ENCODE data around the gene CTXN1. TPM values are rescaled to one million over a fixed set of nuclear protein-coding genes. Genes with fewer than 3 reads are reported as not detected.
A peak's percentile ranks its signal among the peaks of the same experiment; 100 is the strongest.
"Not testable (repeated sequence)": the region's sequence is repeated elsewhere in the genome, so short reads cannot be mapped to it uniquely, and the experiment has no call there.

The CTXN1 gene
- total RNA-seq, 1 donor from 2014 or later: 90.6 TPM

- H3K4me3 Mint-ChIP-seq (ENCODE audit: unreplicated experiment): peak overlapping the region; percentile 52
- TF ChIP-seq, protein P1, sequence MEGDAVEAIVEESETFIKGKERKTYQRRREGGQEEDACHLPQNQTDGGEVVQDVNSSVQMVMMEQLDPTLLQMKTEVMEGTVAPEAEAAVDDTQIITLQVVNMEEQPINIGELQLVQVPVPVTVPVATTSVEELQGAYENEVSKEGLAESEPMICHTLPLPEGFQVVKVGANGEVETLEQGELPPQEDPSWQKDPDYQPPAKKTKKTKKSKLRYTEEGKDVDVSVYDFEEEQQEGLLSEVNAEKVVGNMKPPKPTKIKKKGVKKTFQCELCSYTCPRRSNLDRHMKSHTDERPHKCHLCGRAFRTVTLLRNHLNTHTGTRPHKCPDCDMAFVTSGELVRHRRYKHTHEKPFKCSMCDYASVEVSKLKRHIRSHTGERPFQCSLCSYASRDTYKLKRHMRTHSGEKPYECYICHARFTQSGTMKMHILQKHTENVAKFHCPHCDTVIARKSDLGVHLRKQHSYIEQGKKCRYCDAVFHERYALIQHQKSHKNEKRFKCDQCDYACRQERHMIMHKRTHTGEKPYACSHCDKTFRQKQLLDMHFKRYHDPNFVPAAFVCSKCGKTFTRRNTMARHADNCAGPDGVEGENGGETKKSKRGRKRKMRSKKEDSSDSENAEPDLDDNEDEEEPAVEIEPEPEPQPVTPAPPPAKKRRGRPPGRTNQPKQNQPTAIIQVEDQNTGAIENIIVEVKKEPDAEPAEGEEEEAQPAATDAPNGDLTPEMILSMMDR (IDR thresholded peaks at IDR 0.05; ENCODE audit: partially characterized antibody, unreplicated experiment): no peak
- peaks cover 6% of the 10 kb centered on the region for H3K9me3 Mint-ChIP-seq (ENCODE audit: unreplicated experiment)
- no peaks in the 10 kb centered on the region for H3K36me3 Mint-ChIP-seq (ENCODE audit: unreplicated experiment)
- DNase-seq: no peak
- peak overlapping the region; percentile 64 for H3K27ac Mint-ChIP-seq (ENCODE audit: unreplicated experiment)
- peaks cover 3% of the 10 kb centered on the region for H3K4me1 Mint-ChIP-seq (ENCODE audit: low read depth, unreplicated experiment)
- peaks cover 7% of the 10 kb centered on the region for H3K27me3 Mint-ChIP-seq (ENCODE audit: unreplicated experiment)
Measured at GRCh38 chr19:7961920-7962626, 36.1 kb upstream of the CTXN1 start.

- not testable (repeated sequence) for H3K9me3 Mint-ChIP-seq (ENCODE audit: unreplicated experiment); H3K4me1 Mint-ChIP-seq (ENCODE audit: low read depth, unreplicated experiment); H3K27me3 Mint-ChIP-seq (ENCODE audit: unreplicated experiment); H3K27ac Mint-ChIP-seq (ENCODE audit: unreplicated experiment); DNase-seq; H3K36me3 Mint-ChIP-seq (ENCODE audit: unreplicated experiment); H3K4me3 Mint-ChIP-seq (ENCODE audit: unreplicated experiment)
Measured at GRCh38 chr19:7961082-7961481, 35.1 kb upstream of the CTXN1 start.

DNA sequence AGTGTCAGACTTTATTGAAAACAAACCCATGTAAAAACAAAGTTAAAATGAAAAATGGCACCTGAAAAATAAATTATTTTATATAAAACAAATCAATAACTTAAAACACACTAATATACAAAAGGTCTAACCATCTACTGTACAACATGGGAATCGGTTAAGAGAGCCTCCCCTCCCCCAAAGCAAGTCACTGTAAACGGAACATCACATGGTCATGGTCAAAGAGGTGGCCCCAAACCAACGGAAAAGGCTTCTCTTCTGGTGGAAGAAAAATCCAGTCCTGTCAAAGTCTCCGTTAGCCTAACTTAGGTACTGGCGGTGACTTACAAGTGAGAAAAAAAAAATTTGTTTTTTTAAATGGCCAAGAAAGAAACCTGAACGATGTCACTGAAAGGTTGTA, 33.3 kb upstream of the CTXN1 start:
- Mint-ChIP-seq H3K27ac (ENCODE audit: unreplicated experiment) (no peak overlapping the region), H3K4me1 (ENCODE audit: low read depth, unreplicated experiment) (peaks cover 7% of the 10 kb centered on the region), H3K4me3 (ENCODE audit: unreplicated experiment) (no peak overlapping the region), H3K9me3 (ENCODE audit: unreplicated experiment) (peaks cover 6% of the 10 kb centered on the region), H3K27me3 (ENCODE audit: unreplicated experiment) (peaks cover 6% of the 10 kb centered on the region), H3K36me3 (ENCODE audit: unreplicated experiment) (no peaks in the 10 kb centered on the region)
- no peak for DNase-seq
- TF ChIP-seq, protein P1 (IDR thresholded peaks at IDR 0.05; ENCODE audit: partially characterized antibody, unreplicated experiment): no peak

DNA sequence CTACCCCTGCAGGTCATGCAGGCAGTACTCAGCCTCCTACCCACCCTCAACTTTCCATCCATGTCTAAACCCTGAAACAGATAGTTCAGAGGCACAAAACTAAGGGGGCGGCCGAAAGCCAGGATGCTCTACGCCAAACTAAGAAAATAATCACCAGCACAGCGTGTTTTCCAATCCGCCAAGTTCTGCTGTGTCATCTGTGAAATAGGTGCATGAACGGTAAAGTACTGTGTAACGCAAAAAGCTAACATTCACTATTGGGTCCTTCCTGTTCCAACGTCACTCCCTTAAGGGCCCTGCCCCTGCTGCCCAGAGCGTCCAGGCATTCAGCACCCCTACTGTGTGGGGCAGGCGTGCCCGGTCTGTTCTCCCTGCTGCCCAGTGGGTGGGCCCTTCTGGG, 29.8 kb upstream of the CTXN1 start:
- TF ChIP-seq, protein P1 (IDR thresholded peaks at IDR 0.05; ENCODE audit: partially characterized antibody, unreplicated experiment): no peak
- no peaks in the 10 kb centered on the region for H3K36me3 Mint-ChIP-seq (ENCODE audit: unreplicated experiment)
- no peak overlapping the region for H3K4me3 Mint-ChIP-seq (ENCODE audit: unreplicated experiment)
- peaks cover 3% of the 10 kb centered on the region for H3K9me3 Mint-ChIP-seq (ENCODE audit: unreplicated experiment)
- no peak for DNase-seq
- peaks cover 14% of the 10 kb centered on the region for H3K4me1 Mint-ChIP-seq (ENCODE audit: low read depth, unreplicated experiment)
- H3K27ac Mint-ChIP-seq (ENCODE audit: unreplicated experiment): no peak overlapping the region
- H3K27me3 Mint-ChIP-seq (ENCODE audit: unreplicated experiment): peaks cover 9% of the 10 kb centered on the region

DNA sequence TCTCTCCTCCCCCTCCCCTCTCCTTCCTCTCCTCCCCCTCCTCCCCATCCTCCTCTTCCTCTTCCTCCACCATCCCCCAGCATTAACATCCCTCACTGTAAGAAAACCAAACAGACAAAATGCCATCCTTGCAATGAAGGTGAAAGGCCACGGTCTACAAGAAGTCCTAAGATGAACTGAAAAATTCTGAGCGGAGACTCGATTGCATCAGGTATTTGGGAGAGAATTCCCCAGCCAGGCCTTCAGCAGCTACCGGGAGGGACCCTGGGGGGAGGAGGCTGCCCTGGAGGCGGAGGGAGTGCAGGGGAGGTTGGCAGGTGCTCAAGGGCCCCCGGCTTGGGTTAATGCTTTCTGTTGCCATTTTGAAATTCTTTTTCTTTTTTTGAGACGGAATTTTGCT, 27.6 kb upstream of the CTXN1 start:
- H3K9me3 Mint-ChIP-seq (ENCODE audit: unreplicated experiment): peaks cover 3% of the 10 kb centered on the region
- peaks cover 14% of the 10 kb centered on the region for H3K4me1 Mint-ChIP-seq (ENCODE audit: low read depth, unreplicated experiment)
- TF ChIP-seq, protein P1 (IDR thresholded peaks at IDR 0.05; ENCODE audit: partially characterized antibody, unreplicated experiment): no peak
- no peak for DNase-seq
- no peak overlapping the region for H3K4me3 Mint-ChIP-seq (ENCODE audit: unreplicated experiment)
- H3K36me3 Mint-ChIP-seq (ENCODE audit: unreplicated experiment): no peaks in the 10 kb centered on the region
- H3K27ac Mint-ChIP-seq (ENCODE audit: unreplicated experiment): no peak overlapping the region
- H3K27me3 Mint-ChIP-seq (ENCODE audit: unreplicated experiment): peaks cover 9% of the 10 kb centered on the region
